Measurements from ENCODE around the gene CKS2. TPM values are rescaled to one million over a fixed set of nuclear protein-coding genes. Genes with fewer than 3 reads are reported as not detected.
A peak's percentile ranks its signal among the peaks of the same experiment; 100 is the strongest.
"Not testable (repeated sequence)": the region's sequence is repeated elsewhere in the genome, so short reads cannot be mapped to it uniquely, and the experiment has no call there.

CKS2 gene
- 100 to 1,000 TPM; 221 to 230 TPM for total RNA-seq

DNA sequence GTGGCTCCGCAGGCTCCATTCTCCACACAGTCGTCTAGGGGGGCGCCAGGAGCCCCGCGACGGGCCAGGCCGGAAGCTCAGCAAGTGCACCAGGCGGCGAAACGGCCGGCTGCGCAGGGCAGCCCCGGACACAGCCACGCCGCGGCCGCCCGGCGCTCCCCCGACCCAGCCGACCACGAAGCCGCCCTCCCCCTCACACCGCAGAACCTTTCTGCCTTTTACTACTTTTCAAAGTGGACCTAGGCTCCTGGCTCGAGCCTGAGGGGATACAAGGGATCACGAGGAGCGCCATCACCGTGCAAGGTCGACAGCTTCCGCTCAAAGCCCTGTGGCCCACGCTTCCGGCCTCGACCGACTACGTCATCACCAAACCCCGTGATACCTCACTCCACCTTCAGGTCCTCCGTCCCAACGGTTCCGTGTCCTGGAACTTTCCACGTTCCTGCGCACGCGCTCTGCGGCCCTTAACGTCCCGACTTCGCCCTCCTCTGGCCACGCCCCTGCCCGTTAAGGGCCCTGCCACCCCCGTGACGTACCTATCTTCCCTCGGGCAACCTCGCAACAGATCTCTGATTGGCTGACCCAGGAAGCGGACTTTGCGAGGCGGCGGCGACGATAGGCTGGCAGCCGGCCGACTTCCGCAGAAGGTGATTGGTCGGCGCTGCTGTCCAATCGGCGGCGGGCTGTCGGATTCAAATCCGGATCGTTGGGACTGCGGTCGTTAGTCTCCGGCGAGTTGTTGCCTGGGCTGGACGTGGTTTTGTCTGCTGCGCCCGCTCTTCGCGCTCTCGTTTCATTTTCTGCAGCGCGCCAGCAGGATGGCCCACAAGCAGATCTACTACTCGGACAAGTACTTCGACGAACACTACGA, at the start of gene CKS2:
TSS of gene CKS2 (plus strand) at position 721 of the 871 bp plus-strand sequence. CDS start at position 819, 98 bp downstream.
- ATAC-seq = peak; percentile 93
- CTCF ChIA-PET = interaction anchor here (1.1 kb wide), 1 partner anchor 119 kb away, joined by 3 read pairs; no protein-coding TSS in a partner anchor
- Mint-ChIP-seq H3K9me3 (no peaks in the 10 kb centered on the region), H3K4me3 (peak within 1 kb of the TSS; percentile 91), H3K4me1 (ENCODE audit: low read depth) (peaks cover 42% of the 10 kb centered on the region), H3K27ac (peak within 1 kb of the TSS; percentile 97), H3K36me3 (ENCODE audit: low read depth) (peaks cover 67% of the 10 kb centered on the region), H3K27me3 (peaks cover 3% of the 10 kb centered on the region)
- peak; percentile 100 for DNase-seq
- TF ChIP-seq, protein P1, sequence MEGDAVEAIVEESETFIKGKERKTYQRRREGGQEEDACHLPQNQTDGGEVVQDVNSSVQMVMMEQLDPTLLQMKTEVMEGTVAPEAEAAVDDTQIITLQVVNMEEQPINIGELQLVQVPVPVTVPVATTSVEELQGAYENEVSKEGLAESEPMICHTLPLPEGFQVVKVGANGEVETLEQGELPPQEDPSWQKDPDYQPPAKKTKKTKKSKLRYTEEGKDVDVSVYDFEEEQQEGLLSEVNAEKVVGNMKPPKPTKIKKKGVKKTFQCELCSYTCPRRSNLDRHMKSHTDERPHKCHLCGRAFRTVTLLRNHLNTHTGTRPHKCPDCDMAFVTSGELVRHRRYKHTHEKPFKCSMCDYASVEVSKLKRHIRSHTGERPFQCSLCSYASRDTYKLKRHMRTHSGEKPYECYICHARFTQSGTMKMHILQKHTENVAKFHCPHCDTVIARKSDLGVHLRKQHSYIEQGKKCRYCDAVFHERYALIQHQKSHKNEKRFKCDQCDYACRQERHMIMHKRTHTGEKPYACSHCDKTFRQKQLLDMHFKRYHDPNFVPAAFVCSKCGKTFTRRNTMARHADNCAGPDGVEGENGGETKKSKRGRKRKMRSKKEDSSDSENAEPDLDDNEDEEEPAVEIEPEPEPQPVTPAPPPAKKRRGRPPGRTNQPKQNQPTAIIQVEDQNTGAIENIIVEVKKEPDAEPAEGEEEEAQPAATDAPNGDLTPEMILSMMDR (IDR thresholded peaks at IDR 0.05) = no peak
- intact Hi-C loops (cut with micrococcal nuclease) = loop anchor here (10.0 kb wide), 1 partner anchor 224 kb away; no protein-coding TSS in a partner anchor
- POLR2A ChIA-PET = interaction anchor here (0.8 to 1.7 kb wide), 11 partner anchors 8 to 238 kb away, joined by 3 to 7 read pairs (median 3); no protein-coding TSS in a partner anchor

- DNase-seq = no peak
- H3K4me3 Mint-ChIP-seq = no peak overlapping the region
- TF ChIP-seq, protein P1 (IDR thresholded peaks at IDR 0.05) = no peak
- H3K4me1 Mint-ChIP-seq (ENCODE audit: low read depth) = peaks cover 20% of the 10 kb centered on the region
- H3K36me3 Mint-ChIP-seq (ENCODE audit: low read depth) = peaks cover 7% of the 10 kb centered on the region
- POLR2A ChIA-PET = no interaction called here
- peaks cover 10% of the 10 kb centered on the region for H3K27me3 Mint-ChIP-seq
- H3K9me3 Mint-ChIP-seq = peaks cover 28% of the 10 kb centered on the region
- no peak overlapping the region for H3K27ac Mint-ChIP-seq
- no peak for ATAC-seq
- intact Hi-C loops (cut with micrococcal nuclease) = no loop called here
- CTCF ChIA-PET = interaction anchor here (1.1 kb wide), 1 partner anchor 45 kb away, joined by 3 read pairs; the partner anchor contains the start of gene SECISBP2
These were observed 37.3 kb upstream of the CKS2 start for GRCh38 chr9:89273528-89274279.

DNA sequence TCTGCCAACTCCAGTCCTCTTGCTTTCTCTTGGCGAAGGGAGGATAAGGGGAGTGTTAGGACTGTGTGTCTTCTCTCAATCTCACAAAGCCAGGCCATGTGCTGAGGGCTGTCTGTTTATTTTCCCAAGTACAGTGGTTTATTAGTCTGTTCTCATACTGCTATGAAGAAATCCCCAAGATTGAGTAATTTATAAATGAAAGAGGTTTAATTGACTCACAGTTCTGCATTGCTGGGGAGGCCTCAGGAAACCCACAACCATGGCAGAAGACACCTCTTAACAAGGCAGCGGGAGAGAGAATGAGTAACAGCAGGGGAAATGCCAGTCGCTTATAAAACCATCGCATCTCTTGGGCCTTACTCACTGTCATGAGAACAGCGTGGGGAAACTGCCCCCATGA, 36.2 kb upstream of the CKS2 start:
- Mint-ChIP-seq H3K27ac (no peak overlapping the region), H3K4me1 (ENCODE audit: low read depth) (peaks cover 27% of the 10 kb centered on the region), H3K4me3 (no peak overlapping the region), H3K9me3 (peaks cover 28% of the 10 kb centered on the region), H3K27me3 (peaks cover 10% of the 10 kb centered on the region), H3K36me3 (ENCODE audit: low read depth) (peaks cover 7% of the 10 kb centered on the region)
- intact Hi-C loops (cut with micrococcal nuclease) = loop anchor here (5.0 kb wide), 1 partner anchor 93 kb away; no protein-coding TSS in a partner anchor
- DNase-seq = peak; percentile 44
- TF ChIP-seq, protein P1 (IDR thresholded peaks at IDR 0.05) = no peak
- ATAC-seq = peak; percentile 86
- ChIA-PET CTCF (no interaction called here), POLR2A (no interaction called here)

DNA sequence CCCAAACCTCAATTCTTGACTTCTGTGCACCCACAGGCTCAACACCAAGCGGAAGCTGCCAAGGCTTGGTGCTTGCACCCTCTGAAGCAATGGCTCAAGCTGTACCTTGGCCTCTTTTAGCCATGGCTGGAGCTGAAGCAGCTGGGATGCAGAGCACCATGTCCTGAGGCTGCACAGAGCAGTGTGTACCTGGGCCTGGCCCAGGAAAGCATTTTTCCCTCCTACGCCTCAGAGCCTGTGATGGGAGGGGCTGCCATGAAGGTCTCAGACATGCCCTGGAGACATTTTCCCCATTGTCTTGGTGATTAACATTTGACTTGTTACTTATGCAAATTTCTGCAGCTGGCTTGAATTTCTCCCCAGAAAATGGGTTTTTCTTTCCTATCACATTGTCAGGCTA, 35.0 kb upstream of the CKS2 start:
- H3K36me3 Mint-ChIP-seq (ENCODE audit: low read depth); DNase-seq; ATAC-seq; POLR2A ChIA-PET; H3K27me3 Mint-ChIP-seq; H3K27ac Mint-ChIP-seq; H3K4me3 Mint-ChIP-seq: not testable (repeated sequence)
- CTCF ChIA-PET = interaction anchor here (0.9 kb wide), 1 partner anchor 12 kb away, joined by 3 read pairs; no protein-coding TSS in a partner anchor
- H3K9me3 Mint-ChIP-seq = peaks cover 28% of the 10 kb centered on the region
- intact Hi-C loops (cut with micrococcal nuclease) = loop anchor here (5.0 kb wide), 1 partner anchor 94 kb away; no protein-coding TSS in a partner anchor
- H3K4me1 Mint-ChIP-seq (ENCODE audit: low read depth) = peaks cover 29% of the 10 kb centered on the region

DNA sequence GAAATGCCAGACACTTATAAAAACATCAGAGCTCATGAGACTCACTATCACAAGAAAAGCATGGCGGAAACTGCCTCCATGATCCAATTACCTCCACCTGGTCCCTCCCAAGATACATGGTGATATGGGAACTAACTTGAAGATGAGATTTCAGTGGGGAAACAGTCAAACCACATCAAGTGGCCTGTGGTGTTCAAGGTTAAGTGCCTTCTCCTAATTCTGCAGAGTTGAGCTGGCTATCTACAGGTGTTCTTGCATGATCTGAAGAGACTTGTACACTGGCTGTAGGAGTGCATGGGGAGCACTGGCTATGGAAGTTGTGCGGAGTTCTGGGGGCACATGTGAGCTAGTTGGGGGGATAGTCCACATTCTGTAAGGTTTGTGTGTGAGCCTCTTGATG, 34.0 kb upstream of the CKS2 start:
- POLR2A ChIA-PET = no interaction called here
- no peak overlapping the region for H3K27ac Mint-ChIP-seq
- TF ChIP-seq, protein P1 (IDR thresholded peaks at IDR 0.05) = no peak
- DNase-seq (no peak), ATAC-seq (no peak)
- peaks cover 3% of the 10 kb centered on the region for H3K27me3 Mint-ChIP-seq
- H3K36me3 Mint-ChIP-seq (ENCODE audit: low read depth) = peaks cover 7% of the 10 kb centered on the region
- CTCF ChIA-PET = interaction anchor here (1.8 to 4.0 kb wide), 2 partner anchors 11 to 97 kb away, joined by 5 to 12 read pairs; no protein-coding TSS in a partner anchor
- peaks cover 25% of the 10 kb centered on the region for H3K9me3 Mint-ChIP-seq
- peaks cover 29% of the 10 kb centered on the region for H3K4me1 Mint-ChIP-seq (ENCODE audit: low read depth)
- intact Hi-C loops (cut with micrococcal nuclease) = loop anchor here (5.0 kb wide), 1 partner anchor 95 kb away; no protein-coding TSS in a partner anchor
- H3K4me3 Mint-ChIP-seq = no peak overlapping the region
